Neuronal stem cell (in vitro differentiated cells): Measurements from ENCODE around the gene FAM83E.

Experiments used
- DNase-seq: peaks from one replicate; pipeline ENCODE4 v3.0.0-alpha.2; 2013; ENCODE audit warnings: low spot score
- H2AFZ ChIP-seq: one replicate; pipeline ENCODE4 v1.6.1; 2013; ENCODE audit warnings: mild to moderate bottlenecking, low read length, inconsistent platforms
- H2AK5ac ChIP-seq: 2 replicates; pipeline ENCODE4 v1.6.1; 2013; ENCODE audit warnings: low read depth, mild to moderate bottlenecking, inconsistent platforms, low read length, moderate library complexity, mixed read lengths
- H2BK120ac ChIP-seq: 2 replicates; pipeline ENCODE4 v1.6.1; 2013; ENCODE audit warnings: low read depth, mild to moderate bottlenecking, inconsistent platforms, low read length, moderate library complexity, mixed read lengths
- H2BK12ac ChIP-seq: one replicate; pipeline ENCODE4 v1.6.1; 2013; ENCODE audit warnings: low read length, inconsistent platforms
- H2BK15ac ChIP-seq: 2 replicates; pipeline ENCODE4 v1.6.1; 2013; ENCODE audit warnings: mild to moderate bottlenecking, low read length, inconsistent platforms, mixed read lengths
- H2BK5ac ChIP-seq: one replicate; pipeline ENCODE4 v1.6.1; 2013; ENCODE audit warnings: inconsistent platforms, mild to moderate bottlenecking, low read length, moderate library complexity
- H3K14ac ChIP-seq: one replicate; pipeline ENCODE4 v1.6.1; 2013; ENCODE audit warnings: low read length, inconsistent platforms
- H3K18ac ChIP-seq: 2 replicates; pipeline ENCODE4 v1.6.1; 2013; ENCODE audit warnings: low read length, inconsistent platforms
- H3K23ac ChIP-seq: 2 replicates; pipeline ENCODE4 v1.6.1; 2013; ENCODE audit warnings: low read depth, mild to moderate bottlenecking, mixed read lengths, low read length, inconsistent platforms; ENCODE audit not compliant: poor library complexity
- H3K27ac ChIP-seq: replicated peaks from 3 replicates; pipeline ENCODE4 v1.5.1; 2013; ENCODE audit warnings: low read length, inconsistent platforms
- H3K27me3 ChIP-seq, 3 experiments: 2 replicates each; pipeline ENCODE4 v1.6.1; 2013; ENCODE audit warnings: low read length in 3 of 3, mild to moderate bottlenecking in 2 of 3, inconsistent platforms in 1 of 3, low read depth in 1 of 3, mixed read lengths in 1 of 3, moderate library complexity in 1 of 3; ENCODE audit not compliant: control insufficient read depth in 3 of 3, insufficient read depth in 3 of 3
- H3K36me3 ChIP-seq, 2 donors: replicated peaks in 1 of 2; 2 replicates each; pipeline ENCODE4 v1.6.1; 2013; ENCODE audit warnings: low read length in 2 of 2; ENCODE audit not compliant: control insufficient read depth in 2 of 2, insufficient read depth in 2 of 2
- H3K4ac ChIP-seq: 2 replicates; pipeline ENCODE4 v1.6.1; 2013; ENCODE audit warnings: inconsistent platforms, mild to moderate bottlenecking, low read length, moderate library complexity
- H3K4me1 ChIP-seq, 2 donors: 1 replicate in 1 of 2; 2 replicates in 1 of 2; pipeline ENCODE4 v1.6.1; 2013; ENCODE audit warnings: low read length in 2 of 2, low read depth in 1 of 2; ENCODE audit not compliant: control insufficient read depth in 2 of 2, insufficient read depth in 1 of 2
- H3K4me2 ChIP-seq: one replicate; pipeline ENCODE4 v1.6.1; 2013; ENCODE audit warnings: mild to moderate bottlenecking, low read length, inconsistent platforms; ENCODE audit not compliant: insufficient read depth, poor library complexity, severe bottlenecking
- H3K4me3 ChIP-seq, 2 donors: 2 replicates each; pipeline ENCODE4 v1.5.1; 2013; ENCODE audit warnings: low read length in 2 of 2, mild to moderate bottlenecking in 2 of 2, inconsistent platforms in 1 of 2, moderate library complexity in 1 of 2
- H3K79me1 ChIP-seq: one replicate; pipeline ENCODE4 v1.6.1; 2013; ENCODE audit warnings: low read depth, mild to moderate bottlenecking, inconsistent platforms, low read length, moderate library complexity
- H3K9ac ChIP-seq: one replicate; pipeline ENCODE4 v1.6.1; 2013; ENCODE audit warnings: mild to moderate bottlenecking, low read depth, low read length, inconsistent platforms; ENCODE audit not compliant: poor library complexity
- H3K9me3 ChIP-seq, 2 donors: replicated peaks in 1 of 2; 2 replicates each; pipeline versions ENCODE3 to v1.6.1; 2013; ENCODE audit warnings: low read length in 2 of 2, mild to moderate bottlenecking in 2 of 2, inconsistent platforms in 1 of 2, low read depth in 1 of 2, mixed read lengths in 1 of 2, moderate library complexity in 1 of 2; ENCODE audit not compliant: control insufficient read depth in 2 of 2, insufficient read depth in 1 of 2
- H4K8ac ChIP-seq: one replicate; pipeline ENCODE4 v1.6.1; 2013; ENCODE audit warnings: low read depth, mild to moderate bottlenecking, inconsistent platforms, low read length, moderate library complexity
- H4K91ac ChIP-seq: one replicate; pipeline ENCODE4 v1.6.1; 2013; ENCODE audit warnings: low read length, low read depth, mild to moderate bottlenecking, inconsistent platforms; ENCODE audit not compliant: poor library complexity
- WGBS, 2 donors: extraction: QIAGEN DNeasy Blood & Tissue Kit; methylation state at CpG; one replicate each; pipeline ENCODE4 v1.1.7; 2013; ENCODE audit warnings: missing lambda C conversion rate in 2 of 2, mixed read lengths in 1 of 2; ENCODE audit not compliant: insufficient read length in 2 of 2, insufficient replicate concordance in 1 of 2; ENCODE audit errors: extremely low coverage in 2 of 2; 5-methylcytosine and 5-hydroxymethylcytosine counted together

Gene FAM83E

DNA sequence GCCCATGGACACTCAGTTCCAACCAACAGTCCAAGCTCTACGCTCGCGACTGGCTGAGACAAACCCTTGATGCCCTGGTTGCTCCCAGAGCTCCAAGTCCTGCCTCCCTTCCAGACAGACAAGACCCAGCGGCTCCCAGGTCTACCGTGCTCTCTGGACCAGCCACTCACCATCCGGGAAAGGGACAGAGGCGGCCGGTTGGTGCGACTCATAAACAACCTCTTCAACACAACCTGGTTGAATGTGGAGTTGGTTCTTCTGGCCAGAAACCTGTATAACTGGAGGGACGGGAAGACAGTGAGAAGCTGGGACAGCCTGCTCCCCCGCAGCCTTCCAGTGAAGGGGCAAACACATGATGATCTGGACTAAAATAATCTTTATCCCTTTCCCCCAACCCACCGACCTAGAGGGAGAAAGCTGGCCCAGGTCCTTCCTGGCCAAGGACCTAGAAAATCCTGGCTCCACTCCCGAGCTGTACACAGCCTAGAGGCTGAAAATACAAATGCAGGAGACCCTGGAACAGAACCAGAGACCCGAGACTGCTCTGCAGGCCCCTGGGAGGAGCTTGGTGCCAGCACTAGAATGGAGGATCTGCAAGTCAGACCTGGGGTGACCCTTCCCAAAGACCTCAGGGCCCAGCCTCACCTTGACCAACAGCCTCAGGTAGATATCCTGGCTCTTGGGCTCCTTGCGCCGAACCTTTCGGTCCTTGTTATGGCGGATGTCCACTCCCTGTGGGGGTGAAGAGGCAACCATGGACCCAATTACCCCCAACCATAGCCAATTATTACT lies 2.5 kb upstream of the FAM83E start:
- peak overlapping the region; percentile 17 for H3K9ac ChIP-seq
- H3K23ac ChIP-seq = no peak overlapping the region
- peaks cover 27 to 35% of the 10 kb centered on the region in 2 donors for H3K36me3 ChIP-seq
- no peak overlapping the region for H3K4ac ChIP-seq
- H3K27ac ChIP-seq = no peak overlapping the region
- H2AFZ ChIP-seq = no peak overlapping the region
- no peak overlapping the region for H4K91ac ChIP-seq
- DNase-seq = no peak
- H4K8ac ChIP-seq = no peak overlapping the region
- no peak overlapping the region for H2BK120ac ChIP-seq
- H3K18ac ChIP-seq = no peak overlapping the region
- H2AK5ac ChIP-seq = no peak overlapping the region
- H2BK12ac ChIP-seq = no peak overlapping the region
- H3K9me3 ChIP-seq = no peaks in the 10 kb centered on the region
- peaks cover 8 to 27% of the 10 kb centered on the region in 2 donors for H3K4me1 ChIP-seq
- no peaks in the 10 kb centered on the region for H3K27me3 ChIP-seq
- H3K79me1 ChIP-seq = peaks cover 12% of the 10 kb centered on the region
- H2BK15ac ChIP-seq = no peak overlapping the region
- peak overlapping the region; percentile 32 for H2BK5ac ChIP-seq
- peak overlapping the region; percentile 58 to 80 for H3K4me3 ChIP-seq
- H3K14ac ChIP-seq = no peak overlapping the region
- no CpG with 5 or more reads among the region's 18 CpGs for WGBS, 2 donors
- H3K4me2 ChIP-seq = peak overlapping the region; percentile 83

DNA sequence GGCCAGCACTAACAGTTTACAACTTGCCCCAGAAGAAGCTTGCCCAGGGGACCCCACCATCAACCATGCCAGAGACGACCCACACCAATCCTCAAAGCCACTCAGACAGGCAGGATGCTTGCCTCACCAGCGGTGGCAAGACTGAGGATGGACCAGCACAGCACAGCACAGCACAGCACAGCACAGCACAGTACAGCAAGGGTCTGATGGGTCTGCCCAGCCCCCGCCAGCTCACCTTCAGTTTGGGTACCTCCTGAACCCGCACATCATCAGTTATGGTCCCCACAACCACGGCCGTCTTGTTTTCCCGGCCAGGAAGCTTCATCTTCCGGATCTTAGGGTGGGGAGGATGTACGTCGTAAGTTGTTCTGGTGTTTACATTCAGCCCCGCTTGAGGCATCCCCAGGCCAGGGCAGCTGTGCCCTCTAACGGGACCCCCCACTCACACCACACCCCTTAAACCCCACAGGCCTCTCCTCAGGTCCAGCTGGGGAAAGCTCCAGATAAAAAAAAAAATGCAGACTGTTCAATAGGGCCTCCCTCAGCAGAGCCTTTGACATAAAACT lies 1.7 kb upstream of the FAM83E start:
- H3K4me1 ChIP-seq = peaks cover 8 to 27% of the 10 kb centered on the region in 2 donors
- peak overlapping the region; percentile 84 for H2BK5ac ChIP-seq
- no peak overlapping the region for H2AFZ ChIP-seq
- peak overlapping the region in 1 of 2 donors; percentile 27 for H3K4me3 ChIP-seq
- H3K23ac ChIP-seq = no peak overlapping the region
- H4K91ac ChIP-seq = no peak overlapping the region
- H3K14ac ChIP-seq = no peak overlapping the region
- no peak overlapping the region for H2AK5ac ChIP-seq
- H3K18ac ChIP-seq = no peak overlapping the region
- H2BK12ac ChIP-seq = no peak overlapping the region
- no peak overlapping the region for H4K8ac ChIP-seq
- no peak overlapping the region for H3K4ac ChIP-seq
- no CpG with 5 or more reads among the region's 12 CpGs for WGBS, 2 donors
- no peak overlapping the region for H2BK15ac ChIP-seq
- H3K9ac ChIP-seq = no peak overlapping the region
- no peaks in the 10 kb centered on the region for H3K9me3 ChIP-seq
- H3K27me3 ChIP-seq = no peaks in the 10 kb centered on the region
- H3K36me3 ChIP-seq = peaks cover 27 to 34% of the 10 kb centered on the region in 2 donors
- no peak overlapping the region for H3K4me2 ChIP-seq
- H3K79me1 ChIP-seq = peaks cover 12% of the 10 kb centered on the region
- H2BK120ac ChIP-seq = no peak overlapping the region
- H3K27ac ChIP-seq = no peak overlapping the region
- DNase-seq = no peak

DNA sequence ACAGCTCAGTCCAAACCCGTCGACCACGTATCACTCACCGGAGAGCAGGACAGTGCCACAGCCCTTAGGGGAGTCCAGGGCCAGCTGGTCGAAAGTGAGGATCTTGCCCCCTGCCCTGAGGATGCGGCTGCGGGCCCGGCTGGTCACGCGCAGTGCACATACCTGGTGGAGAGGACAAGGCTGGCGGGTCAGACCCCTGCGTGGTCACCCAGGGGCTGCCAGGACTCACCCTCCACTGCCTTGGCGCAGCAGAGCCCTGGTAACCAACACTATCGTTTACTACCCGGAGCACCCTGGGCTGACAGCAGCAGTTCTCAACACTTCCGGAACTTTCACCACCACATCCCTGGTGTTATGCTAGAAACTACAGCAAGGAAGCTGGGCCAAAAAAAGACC lies 1.2 kb upstream of the FAM83E start:
- H2AK5ac ChIP-seq = no peak overlapping the region
- no peak overlapping the region for H4K91ac ChIP-seq
- peaks cover 27 to 34% of the 10 kb centered on the region in 2 donors for H3K36me3 ChIP-seq
- H2AFZ ChIP-seq = no peak overlapping the region
- no peak overlapping the region for H2BK12ac ChIP-seq
- no peak overlapping the region for H3K4me2 ChIP-seq
- H4K8ac ChIP-seq = no peak overlapping the region
- H3K9ac ChIP-seq = peak overlapping the region; percentile 72
- no peak overlapping the region for H3K4me3 ChIP-seq
- no peaks in the 10 kb centered on the region for H3K9me3 ChIP-seq
- H3K27me3 ChIP-seq = no peaks in the 10 kb centered on the region
- peaks cover 12% of the 10 kb centered on the region for H3K79me1 ChIP-seq
- H2BK15ac ChIP-seq = no peak overlapping the region
- no peak overlapping the region for H3K18ac ChIP-seq
- H3K4me1 ChIP-seq = peaks cover 8 to 27% of the 10 kb centered on the region in 2 donors
- WGBS, 2 donors = no CpG with 5 or more reads among the region's 16 CpGs
- H3K4ac ChIP-seq = no peak overlapping the region
- DNase-seq = no peak
- H3K14ac ChIP-seq = no peak overlapping the region
- H3K23ac ChIP-seq = peak overlapping the region; percentile 67
- H3K27ac ChIP-seq = no peak overlapping the region
- H2BK120ac ChIP-seq = no peak overlapping the region
- peak overlapping the region; percentile 84 for H2BK5ac ChIP-seq

DNA sequence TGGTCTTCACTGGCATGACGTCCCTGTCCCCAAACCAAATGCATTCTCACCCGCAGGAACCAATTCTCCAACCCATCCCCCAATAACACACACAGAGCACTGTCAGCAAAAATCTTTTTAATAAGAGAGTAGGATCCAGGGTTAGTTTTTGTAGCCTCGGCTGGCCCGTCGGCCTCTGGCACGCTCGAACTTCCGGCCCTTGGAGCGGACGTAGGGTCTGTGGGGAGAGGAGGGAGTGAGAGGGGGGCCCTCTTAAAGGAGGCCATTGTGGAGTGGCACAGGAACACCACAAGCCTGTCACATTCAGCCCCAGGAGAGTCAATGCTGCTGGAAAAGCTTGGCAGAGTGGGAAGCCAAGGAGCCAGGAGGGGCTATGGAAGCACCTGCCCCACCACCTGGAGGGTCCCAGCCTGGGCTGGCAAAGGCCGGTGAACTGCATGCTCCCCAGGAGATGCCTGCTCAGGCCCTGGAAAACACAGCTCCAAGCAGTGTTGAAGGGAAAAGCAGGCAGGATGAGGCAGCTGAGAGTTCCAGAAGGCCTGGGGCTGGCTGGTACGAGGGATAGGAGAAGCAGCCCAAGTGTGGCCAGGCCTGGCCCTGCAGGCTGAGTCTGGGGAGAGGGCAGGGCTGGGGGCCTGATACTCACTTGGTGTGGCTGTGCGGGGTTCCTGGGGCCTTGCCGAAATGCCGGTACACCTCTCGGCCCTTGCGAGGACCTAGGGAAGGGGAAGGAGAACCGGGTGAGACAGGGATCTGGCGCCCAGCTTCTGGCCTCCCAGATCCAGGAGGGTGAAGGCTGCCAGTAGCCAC lies 560 bp upstream of the FAM83E start:
- Histone ChIP-seq H3K23ac (peak overlapping the region; percentile 67), H2BK5ac (peak overlapping the region; percentile 84), H3K4me1 (peaks cover 8 to 27% of the 10 kb centered on the region in 2 donors), H4K91ac (no peak overlapping the region), H3K4me2 (no peak overlapping the region), H2BK12ac (no peak overlapping the region), H3K18ac (peak overlapping the region; percentile 52), H2BK120ac (no peak overlapping the region), H3K4ac (no peak overlapping the region), H3K27ac (peak overlapping the region; percentile 81), H3K9ac (peak overlapping the region; percentile 72), H2AK5ac (peak overlapping the region; percentile 97), H3K4me3 (no peak overlapping the region), H2AFZ (no peak overlapping the region), H3K79me1 (peaks cover 12% of the 10 kb centered on the region), H3K36me3 (peaks cover 27 to 34% of the 10 kb centered on the region in 2 donors), H2BK15ac (no peak overlapping the region), H3K27me3 (no peaks in the 10 kb centered on the region), H4K8ac (no peak overlapping the region), H3K14ac (no peak overlapping the region), H3K9me3 (no peaks in the 10 kb centered on the region)
- no CpG with 5 or more reads among the region's 19 CpGs for WGBS, 2 donors
- no peak for DNase-seq
